ENCODE results near the gene FBLIM1.
"Not testable (repeated sequence)": the region's sequence is repeated elsewhere in the genome, so short reads cannot be mapped to it uniquely, and the experiment has no call there.

The FBLIM1 gene

GRCh38 chr1:15770313-15770962 lies 11.8 kb downstream of the FBLIM1 start:
- no peak for DNase-seq

- no peak for DNase-seq
Measured at GRCh38 chr1:15771836-15772515, 13.4 kb downstream of the FBLIM1 start.

GRCh38 chr1:15775706-15776105 lies 17.1 kb downstream of the FBLIM1 start:
- DNase-seq: no peak

- no peak for DNase-seq
Measured at GRCh38 chr1:15777909-15778707, 19.5 kb downstream of the FBLIM1 start.

GRCh38 chr1:15785683-15786082 lies 27.1 kb downstream of the FBLIM1 start:
- DNase-seq: no peak

- no peak for DNase-seq
Measured at GRCh38 chr1:15786581-15786980, 28.0 kb downstream of the FBLIM1 start.

- DNase-seq: no peak
Measured at GRCh38 chr1:15788624-15789301, 30.2 kb downstream of the FBLIM1 start.

GRCh38 chr1:15796086-15796462 lies 37.5 kb downstream of the FBLIM1 start:
- DNase-seq: no peak

- DNase-seq: no peak
Measured at GRCh38 chr1:15797614-15798390, 39.2 kb downstream of the FBLIM1 start.

GRCh38 chr1:15799004-15799867 lies 40.6 kb downstream of the FBLIM1 start:
- DNase-seq: peak; percentile 26

GRCh38 chr1:15799928-15800835 lies 41.6 kb downstream of the FBLIM1 start:
- DNase-seq: no peak

- DNase-seq: no peak
Measured at GRCh38 chr1:15802234-15802965, 43.8 kb downstream of the FBLIM1 start.

GRCh38 chr1:15803380-15803779 lies 44.8 kb downstream of the FBLIM1 start:
- DNase-seq: peak; percentile 19

- DNase-seq: no peak
Measured at GRCh38 chr1:15804060-15804459, 45.5 kb downstream of the FBLIM1 start.

- DNase-seq: no peak
Measured at GRCh38 chr1:15807121-15807520, 48.5 kb downstream of the FBLIM1 start.

- not testable (repeated sequence) for DNase-seq
Measured at GRCh38 chr1:15807549-15807948, 49.0 kb downstream of the FBLIM1 start, which contains the start of gene UQCRHL. UQCRHL (minus strand) TSS chr1:15807649; CDS start chr1:15807649, 0 bp downstream.

GRCh38 chr1:15808955-15809354 lies 50.4 kb downstream of the FBLIM1 start:
- DNase-seq: no peak

- DNase-seq: no peak
Measured at GRCh38 chr1:15810073-15810472, 51.5 kb downstream of the FBLIM1 start.

- DNase-seq: no peak
Measured at GRCh38 chr1:15816674-15817073, 58.1 kb downstream of the FBLIM1 start.

- no peak for DNase-seq
Measured at GRCh38 chr1:15820478-15820877, 61.9 kb downstream of the FBLIM1 start.

Data from stimulated activated CD4-positive, alpha-beta T cell treated with anti-CD3 and anti-CD28 coated beads, Interleukin-15, amount 100 ng/mL, for 24 hours (primary cell).